HG02852 (cell line): ENCODE results near the gene TRAK1.
A peak's percentile ranks its signal among the peaks of the same experiment; 100 is the strongest.

Experiments used
- ATAC-seq: cut with Tn5 transposase; IDR thresholded peaks from one replicate; pipeline ENCODE4 v1.9.1; 2021; ENCODE audit warnings: mild to moderate bottlenecking, moderate library complexity; ENCODE audit not compliant: unreplicated experiment

Gene TRAK1

DNA sequence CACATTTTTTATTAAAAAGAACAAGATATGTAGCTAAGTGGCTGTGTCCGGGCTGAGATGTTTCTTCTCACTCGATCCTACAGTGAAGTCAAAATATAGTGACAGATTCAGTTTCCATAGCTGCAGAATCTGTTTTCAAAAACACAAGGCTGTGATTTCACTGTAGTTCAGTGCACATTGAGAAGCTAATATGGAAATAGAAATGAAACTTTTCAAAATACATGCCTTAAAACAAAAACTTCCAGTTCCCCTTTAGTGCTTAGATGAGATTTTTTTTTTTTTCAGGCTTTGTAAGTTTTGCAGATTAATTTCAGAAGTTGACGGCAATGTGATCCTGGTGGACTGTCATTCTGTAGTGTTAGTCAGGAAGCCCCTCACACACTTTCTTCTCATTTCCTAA lies 23.8 kb upstream of the TRAK1 start:
- peak; percentile 93 for ATAC-seq

DNA sequence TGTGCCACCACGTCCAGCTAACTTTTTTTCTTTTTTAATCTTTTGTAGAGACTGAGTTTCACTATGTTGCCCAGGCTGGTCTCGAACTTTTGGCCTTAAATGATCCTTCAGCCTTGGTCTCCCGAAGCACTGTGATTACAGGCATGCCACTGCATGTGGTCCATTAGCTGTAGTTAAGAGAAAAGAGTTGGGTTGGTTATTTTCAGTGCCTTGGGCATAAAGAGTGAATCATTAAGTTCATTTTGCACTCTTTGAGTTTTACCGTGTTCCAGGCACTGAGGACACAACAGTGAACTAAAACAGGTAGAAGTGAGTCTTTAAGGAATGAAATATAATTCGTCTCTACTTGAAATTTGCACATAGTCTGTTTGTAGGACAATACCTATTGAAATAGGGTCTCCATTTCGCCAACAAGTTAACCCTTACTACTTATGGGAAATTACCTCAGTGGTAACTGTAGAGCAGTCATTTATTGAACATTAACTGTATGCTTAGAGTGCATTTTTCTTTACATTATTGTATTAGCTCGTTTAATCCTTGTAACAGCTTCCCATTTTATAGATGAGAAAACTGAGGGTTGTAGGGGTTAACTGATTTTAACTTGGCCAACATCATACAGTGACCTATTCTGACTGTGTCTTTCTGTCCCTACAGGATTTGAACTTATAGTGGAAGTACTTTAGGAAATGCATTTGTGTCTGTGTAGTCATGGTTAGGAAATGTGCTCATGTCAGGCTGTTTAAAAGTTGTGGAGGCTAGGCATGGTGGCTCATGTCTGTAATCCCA lies 22.7 kb upstream of the TRAK1 start:
- ATAC-seq = no peak

DNA sequence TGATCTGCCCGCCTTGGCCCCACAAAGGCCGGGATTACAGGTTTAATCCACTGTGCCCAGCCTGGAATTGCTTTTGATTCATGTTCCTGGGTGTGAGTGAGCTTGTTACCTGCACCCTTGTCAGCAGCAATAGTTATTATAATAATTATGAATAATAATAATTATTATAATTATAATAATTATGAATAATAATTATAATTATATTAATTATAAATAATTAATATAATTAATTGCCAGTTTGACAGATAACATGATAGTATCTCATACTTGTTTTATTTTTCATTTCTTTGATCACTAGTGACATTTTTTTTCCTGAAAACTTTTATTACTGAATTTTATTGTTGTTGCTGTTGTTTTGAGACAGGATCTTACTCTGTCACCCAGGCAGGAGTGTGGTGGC lies 21.1 kb upstream of the TRAK1 start:
- no peak for ATAC-seq

DNA sequence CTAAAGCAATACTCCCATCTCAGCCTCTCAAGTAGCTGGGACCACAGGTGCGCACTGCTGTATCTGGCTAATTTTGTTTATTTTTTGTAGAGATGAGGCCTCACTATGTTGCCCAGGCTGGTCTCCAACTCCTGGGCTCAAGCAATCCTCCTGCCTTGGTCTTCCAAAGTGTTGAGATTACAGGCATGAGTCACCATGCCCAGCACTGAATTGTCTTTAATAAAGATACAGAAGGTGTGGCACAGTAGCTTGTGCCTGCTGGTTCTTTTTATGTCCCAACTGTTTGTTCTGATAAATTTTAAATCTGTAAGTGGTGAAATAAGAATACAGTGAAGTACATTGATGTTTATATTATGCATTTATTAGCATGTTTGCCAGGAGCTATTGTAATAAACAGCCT lies 20.6 kb upstream of the TRAK1 start:
- no peak for ATAC-seq

DNA sequence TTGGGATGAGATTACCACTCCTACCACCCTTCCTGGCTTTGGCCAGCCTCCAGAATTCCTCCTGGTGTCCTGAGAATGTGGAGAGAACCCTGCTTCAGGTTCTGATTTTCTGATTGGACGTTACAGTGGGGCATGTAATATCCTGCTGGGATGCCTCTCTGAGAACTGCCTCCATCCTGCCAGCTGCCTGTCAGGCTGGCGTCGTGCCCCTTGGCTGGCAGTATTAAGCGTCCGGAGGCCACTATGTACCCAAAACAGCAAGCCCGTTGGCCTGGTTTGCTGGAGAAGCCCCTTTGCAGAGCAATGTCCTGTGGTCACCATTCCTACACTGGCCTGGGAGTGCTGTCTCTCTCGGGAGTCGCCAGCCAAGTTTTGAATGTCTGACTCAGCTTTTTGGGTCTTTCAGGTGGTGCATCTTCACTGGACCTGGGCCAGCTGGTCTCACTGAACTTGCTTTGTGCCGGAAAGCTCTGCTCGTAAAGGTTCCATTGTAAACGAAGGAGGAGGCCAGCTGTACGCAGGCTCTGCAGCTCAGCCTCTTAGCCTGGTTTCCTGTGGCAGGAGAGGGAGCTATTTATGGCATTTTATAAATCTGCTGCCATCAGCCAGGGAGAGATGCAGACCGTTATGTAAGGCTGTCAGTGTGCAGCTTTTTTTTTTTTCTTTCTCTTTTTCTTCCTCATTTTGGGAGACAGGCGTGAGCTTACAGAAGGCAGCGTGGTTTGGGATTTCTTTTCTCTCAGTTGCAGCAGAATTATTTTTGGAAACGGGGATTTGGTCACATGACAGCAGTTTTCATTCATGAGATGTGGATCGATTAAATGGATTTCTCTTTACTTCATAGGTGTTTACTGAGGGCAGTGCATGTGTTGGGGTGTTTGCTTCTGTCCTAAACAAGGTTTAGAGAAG lies 19.0 kb upstream of the TRAK1 start:
- no peak for ATAC-seq

DNA sequence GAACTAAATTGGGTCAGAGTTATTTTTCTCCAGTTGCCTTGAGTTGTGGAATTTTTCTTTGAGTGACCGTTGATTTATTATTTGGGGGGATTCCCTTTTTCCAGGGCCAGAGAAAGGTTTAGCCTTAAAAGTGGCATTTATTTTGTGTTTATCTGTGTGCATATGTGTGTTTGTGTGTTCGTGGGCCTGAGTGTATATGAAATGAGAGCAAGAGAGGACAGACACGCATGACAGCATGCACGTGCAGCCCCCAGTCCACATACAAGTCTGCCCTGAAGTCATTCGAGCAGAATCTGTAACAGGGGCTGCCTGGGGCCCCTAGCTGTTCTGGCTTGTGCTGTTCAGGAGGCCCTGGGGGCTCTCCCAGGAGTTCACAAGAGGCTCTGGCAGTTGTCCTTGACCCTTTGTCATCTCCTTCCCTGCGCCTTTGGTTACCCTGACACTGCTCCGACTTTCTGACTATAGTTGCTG lies 18.3 kb upstream of the TRAK1 start:
- ATAC-seq = no peak

DNA sequence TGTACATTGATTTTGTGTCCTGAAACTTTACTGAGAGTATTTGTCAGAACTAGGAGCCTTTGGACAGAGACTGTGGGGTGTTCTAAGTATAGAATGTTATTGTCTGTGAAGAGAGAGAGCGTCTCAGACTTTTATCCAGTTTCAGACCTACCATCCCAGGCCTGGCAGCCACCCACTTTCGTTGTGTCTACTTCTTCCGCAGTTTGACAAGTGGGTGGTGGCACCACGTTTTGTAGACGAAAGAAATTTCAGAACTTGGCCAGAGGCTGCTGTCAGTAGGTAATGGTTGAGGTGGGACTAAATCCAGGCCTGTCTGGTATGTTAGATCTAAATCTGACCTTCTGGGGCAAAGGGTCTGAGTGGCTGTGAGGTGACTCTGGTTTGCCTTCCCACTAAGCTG lies 13.4 kb upstream of the TRAK1 start:
- ATAC-seq = no peak

DNA sequence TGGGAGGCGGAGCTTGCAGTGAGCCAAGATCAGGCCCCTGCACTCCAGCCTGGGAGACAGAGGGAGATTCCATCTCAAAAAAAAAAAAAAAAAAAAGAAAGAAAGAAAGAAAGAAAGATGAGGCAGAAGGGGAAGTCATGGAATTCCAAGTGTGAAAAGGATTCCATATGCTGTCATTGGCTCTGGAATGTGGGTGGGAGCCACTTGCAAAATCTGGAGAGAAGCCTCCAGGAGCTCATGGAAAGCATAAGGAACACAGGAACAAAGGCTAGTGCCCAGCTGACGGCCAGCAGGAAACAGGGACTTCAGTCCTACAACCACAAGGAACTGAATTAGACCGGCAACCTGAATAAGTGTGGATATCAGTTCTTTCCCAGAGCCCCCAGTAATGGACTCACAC lies 12.5 kb upstream of the TRAK1 start:
- ATAC-seq = no peak

DNA sequence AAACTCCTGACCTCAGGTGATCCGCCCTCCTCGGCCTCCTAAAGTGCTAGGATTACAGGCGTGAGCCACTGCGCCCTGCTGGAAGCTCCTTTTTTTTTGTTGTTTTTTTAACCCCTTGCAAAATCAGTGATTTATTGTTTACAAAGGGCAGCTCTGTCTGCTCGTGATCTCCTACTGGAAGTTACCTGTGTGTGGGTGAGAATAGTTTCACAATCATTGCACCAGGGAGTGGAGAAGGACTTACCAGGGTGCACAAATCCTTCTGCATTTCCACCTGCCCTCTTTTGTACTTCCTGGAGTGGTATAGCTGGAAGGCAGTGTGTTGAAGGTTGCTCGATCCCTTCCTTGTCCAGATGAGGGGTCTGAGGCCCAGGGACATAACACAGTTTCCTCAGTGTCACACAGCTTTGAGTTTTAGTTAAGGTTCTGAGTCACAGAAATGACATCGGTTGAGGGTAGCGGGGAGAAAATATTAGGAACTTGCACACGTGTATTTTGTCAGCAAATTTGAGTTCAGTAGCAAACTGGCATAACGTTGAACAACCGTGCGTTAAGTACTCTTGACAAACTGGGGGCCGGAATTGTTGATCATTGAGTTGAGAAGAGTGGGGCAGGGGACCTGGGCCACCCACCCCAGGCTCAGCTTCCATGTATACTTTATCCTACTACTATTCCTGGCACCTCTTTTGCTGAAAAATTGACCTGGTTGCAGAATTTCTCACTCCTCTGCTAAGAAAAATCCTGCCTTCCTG lies 11.3 kb upstream of the TRAK1 start:
- ATAC-seq = no peak

DNA sequence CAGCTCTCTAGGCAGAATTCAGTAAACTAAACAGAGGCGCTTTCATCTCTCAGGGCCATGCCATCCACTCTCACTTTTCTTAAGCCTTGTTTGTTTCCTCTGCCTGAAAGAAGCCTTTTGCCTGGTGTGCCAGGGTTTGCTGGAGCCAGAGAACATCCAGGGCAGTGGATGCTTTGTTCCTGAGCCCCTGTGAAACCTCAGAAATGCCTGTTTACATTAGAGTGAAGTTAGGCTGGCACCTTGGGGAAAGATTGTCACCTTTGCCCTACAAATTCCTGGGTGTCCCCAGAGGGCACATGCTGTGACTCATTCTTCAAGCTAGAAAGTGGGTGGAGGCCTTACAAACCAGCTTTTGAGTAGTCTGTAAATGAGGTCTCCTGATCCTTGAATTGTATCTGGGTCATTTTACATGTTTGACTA lies 10.7 kb upstream of the TRAK1 start:
- ATAC-seq = no peak

DNA sequence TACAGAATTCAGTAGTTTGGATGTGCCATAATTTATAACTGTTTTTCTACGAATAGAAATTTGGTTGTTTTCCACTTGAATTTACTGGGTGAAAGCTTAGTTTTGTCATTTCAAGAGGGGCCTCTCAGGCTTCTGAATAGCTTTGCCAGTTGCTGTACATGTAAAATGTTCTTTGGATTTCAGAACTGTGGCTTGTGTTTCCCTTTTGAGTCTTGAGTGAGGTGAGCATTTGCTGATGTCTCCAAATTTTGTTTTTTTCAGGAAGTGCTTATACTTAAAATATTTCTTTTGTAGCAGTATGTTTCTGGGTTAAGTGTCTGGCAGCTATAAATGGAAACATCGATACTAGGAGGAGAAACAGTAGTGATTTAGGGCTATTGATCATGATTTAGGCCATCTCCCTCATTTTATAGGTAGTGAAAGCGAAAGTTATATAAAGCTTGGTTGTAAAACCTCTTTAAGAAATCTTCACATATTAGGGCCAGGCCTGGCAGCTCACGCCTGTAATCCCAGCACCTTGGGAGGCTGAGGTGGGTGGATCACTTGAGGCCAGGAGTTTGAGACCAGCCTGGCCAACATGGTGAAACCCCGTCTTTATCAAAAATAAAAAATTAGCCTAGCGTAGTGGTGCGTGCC lies 9.2 kb upstream of the TRAK1 start:
- no peak for ATAC-seq

DNA sequence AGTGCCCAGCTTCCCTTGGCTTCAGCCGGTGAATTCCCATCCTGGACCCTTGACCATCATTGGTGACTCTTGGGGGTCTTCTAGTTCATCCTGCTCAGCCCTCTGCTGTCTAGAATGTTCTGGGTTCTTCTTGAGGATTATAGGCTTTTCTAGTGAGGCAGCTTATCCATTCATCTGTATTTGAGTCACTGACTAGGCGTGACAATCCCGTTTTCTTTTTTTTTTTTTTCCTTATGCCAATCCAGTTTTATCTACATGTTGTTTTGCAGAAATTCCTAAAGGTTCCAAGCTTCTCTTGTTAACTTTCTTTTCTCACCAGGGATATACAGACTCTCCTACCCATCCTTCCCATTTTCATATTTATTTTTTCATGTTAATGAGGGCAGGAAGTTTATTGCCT lies 6.6 kb upstream of the TRAK1 start:
- ATAC-seq = no peak

DNA sequence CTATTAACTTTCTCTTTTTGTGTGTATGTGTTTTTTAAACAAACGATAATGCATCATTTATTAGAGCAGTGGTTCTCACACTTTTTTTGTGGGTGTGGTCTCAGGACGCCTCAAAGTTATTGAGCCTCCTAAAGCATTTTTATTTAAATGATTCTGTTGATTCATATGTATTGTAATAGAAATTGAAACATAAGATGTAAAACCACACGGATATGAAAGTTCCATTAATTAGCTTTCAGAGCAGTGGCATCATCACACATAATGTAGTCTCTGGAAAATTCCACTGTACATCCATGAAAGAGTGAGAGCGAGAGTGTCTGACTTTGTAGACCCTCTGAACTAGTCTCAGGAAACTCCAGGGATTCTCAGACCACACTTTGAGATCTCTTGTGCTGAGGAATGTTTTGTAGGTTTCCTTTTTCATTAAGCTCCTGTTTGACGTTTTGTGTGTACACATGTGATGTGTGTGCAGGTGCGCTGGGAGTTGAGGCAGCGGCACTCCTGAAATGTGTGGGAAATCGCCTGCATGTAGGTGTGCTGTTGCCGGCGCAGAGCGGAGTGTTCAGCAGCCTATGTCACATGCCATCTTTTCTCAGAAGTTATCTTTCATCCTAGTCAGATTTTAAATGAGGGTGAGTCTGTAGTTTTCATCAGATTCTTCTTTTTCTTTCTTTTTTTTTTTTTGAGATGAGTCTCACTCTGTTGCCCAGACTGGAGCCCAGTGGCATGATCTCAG lies 5.3 kb upstream of the TRAK1 start:
- ATAC-seq = no peak

DNA sequence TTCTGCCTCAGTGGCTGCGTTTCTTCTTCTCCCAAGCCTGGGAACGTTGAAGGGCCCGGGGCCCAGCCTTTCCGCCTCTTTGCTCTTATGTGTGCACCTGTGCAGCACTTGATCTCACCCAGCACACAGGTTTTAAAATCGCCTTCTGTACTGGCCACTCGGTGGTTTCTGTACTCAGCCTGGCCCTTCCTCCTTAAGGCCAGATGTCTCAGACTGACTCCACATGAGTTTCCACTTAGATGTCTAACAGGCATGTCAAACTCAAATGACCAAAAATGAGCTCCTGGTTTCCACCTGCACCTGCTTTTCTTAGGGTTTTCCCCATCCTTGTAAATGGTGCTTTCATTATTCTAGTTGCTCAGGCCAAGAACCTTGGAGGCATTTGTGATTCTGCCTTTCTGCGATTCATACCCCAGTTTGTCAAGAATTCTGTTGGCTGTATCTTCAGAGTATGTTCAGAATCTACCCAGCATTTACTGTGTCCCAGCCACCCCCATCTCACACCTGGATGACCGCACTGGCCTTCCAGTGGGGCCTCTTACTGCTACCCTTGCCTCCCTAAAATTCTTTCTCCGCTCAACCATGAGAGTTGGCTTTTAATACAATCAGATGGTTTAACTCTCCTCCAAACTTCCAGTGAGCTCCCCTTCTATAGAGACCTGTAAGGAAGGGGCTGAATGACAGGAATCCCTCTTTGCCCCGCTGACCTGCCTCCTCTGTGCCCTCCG lies 2.2 kb upstream of the TRAK1 start:
- peak; percentile 62 for ATAC-seq

DNA sequence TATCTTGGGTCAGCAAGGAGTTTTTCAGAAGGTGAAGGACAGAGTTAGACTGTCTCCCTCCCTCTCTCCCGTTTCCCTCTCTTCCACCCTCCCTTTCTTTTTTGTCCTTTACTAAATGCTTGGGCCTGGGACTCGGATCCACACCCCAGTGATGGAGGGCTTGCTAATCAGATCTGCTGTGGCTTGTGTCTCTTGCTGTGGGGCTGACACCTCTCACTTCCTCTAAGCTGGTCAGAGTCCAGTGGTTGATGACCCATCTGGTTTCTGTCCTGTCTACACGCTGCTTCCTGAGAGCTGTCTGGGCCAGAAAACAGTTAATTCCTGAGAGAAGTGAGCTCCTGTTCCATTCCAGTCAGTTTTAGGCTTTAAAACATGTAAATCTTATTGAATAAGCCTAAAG lies 849 bp downstream of the TRAK1 start:
- ATAC-seq = no peak

DNA sequence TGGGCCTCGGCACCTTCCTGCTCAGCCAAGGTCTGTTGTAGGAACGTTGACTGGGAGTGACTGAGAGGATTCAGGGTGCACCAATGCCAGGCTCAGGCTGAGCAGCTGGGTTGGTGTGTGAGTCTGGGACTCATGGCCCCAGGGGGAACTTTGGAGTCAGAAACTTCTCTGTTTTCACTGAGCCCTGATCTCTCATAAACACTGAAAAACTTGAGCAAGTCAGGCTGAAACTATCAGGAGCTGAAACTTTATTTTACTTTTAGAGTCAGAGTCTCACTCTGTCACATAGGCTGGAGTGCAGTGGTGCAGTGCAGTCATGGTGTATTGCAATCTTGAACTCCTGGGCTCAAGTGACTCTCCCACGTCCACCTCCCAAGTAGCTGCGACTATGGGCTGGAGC lies 3.0 kb downstream of the TRAK1 start:
- peak; percentile 77 for ATAC-seq

DNA sequence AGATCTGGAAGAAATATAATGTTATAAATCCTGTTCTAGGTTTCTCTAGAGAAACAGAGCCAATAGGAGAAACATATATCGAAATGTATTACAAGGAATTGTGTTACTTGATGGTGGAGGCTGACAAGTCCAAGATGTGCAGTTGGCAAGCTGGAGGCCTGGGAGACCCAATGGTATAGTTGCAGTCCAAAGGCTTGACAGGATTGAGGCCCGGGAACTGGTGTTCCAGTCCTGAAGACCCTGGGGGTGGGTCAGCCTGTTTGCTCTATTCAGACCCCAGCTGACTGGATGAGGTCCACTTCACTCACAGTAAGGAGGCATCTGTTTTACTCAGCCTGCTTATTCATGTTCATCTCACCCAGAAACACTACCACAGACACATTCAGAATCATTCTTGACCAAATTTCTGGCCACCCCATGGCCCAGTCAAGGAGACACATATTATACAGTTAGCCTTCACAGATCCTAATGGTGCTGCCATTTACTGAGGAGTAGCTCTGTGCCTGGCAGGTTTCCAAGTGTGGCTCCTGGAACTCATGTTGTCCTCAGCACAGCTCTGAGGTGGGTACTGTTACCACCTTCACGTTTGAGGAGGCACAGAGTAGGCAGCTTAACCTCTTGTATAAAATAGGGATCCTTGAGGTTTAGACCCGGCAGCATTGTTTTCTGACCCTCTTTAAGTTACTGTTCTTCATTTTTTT lies 3.7 kb downstream of the TRAK1 start:
- no peak for ATAC-seq

DNA sequence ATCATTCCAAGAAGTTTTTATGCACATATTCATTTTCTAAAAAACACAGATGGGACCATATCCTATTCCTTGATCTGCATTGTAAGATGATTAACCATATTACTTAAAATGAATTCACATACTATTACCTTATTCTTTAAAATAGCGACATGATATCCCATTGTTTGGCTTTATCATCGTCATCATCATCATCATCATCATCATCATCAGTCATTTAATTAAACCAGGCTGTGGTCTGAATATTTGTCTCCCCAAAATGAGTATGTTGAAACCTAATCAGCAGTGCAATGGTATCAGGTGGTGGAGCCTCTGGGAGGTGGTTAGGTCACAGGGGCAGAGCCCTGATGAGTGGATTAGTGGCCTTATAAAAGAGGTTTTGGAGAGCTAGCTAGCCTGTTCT lies 4.4 kb downstream of the TRAK1 start:
- no peak for ATAC-seq
